IMR-90 (cell line): ENCODE measurements around the gene RNH1. TPM values are rescaled to one million over a fixed set of nuclear protein-coding genes. Genes with fewer than 3 reads are reported as not detected.

Experiments
- ATAC-seq: fragments of 200-7000 bp; cut with Tn5 transposase; 2 replicates; pipeline ENCODE4 v1.9.1; 2020; ENCODE audit warnings: low read depth, mild to moderate bottlenecking, moderate library complexity
- BruUV-seq: library from RNA; stranded (reverse); fragments of 400-500 nt; replicated peaks from 2 replicates; lab custom pipeline; 2021; lab: Mats Ljungman, UMichigan
- CTCF ChIA-PET: fragments of 300-600 bp; formaldehyde crosslinking; extraction: SDS; loops from one replicate; lab custom pipeline; 2021; ENCODE audit warnings: antibody characterized with exemption; lab: Yijun Ruan, JAX
- POLR2A ChIA-PET: fragments of 300-600 bp; sonication (Branson Sonifier 250); formaldehyde crosslinking; loops from one replicate; lab custom pipeline; 2022; ENCODE audit warnings: antibody characterized with exemption; ENCODE audit not compliant: unreplicated experiment; lab: Charles Lee
- DNase-seq: peaks from one replicate; pipeline ENCODE4 v3.0.0; 2013
- H2AFZ ChIP-seq: replicated peaks from 2 replicates; pipeline ENCODE3; 2013; ENCODE audit warnings: low read length, mild to moderate bottlenecking; ENCODE audit not compliant: poor library complexity
- H2AK5ac ChIP-seq: 2 replicates; pipeline ENCODE4 v1.6.1; 2013; ENCODE audit warnings: low read depth, low read length, inconsistent platforms
- H2AK9ac ChIP-seq: replicated peaks from 2 replicates; pipeline ENCODE3; 2013; ENCODE audit warnings: mild to moderate bottlenecking, low read depth, low read length, moderate library complexity; ENCODE audit not compliant: poor library complexity
- H2BK120ac ChIP-seq: 2 replicates; pipeline ENCODE4 v1.6.1; 2013; ENCODE audit warnings: low read depth, low read length, inconsistent platforms
- H2BK15ac ChIP-seq: 3 replicates; pipeline ENCODE4 v1.6.1; 2013; ENCODE audit warnings: low read depth, low read length, inconsistent platforms
- H2BK20ac ChIP-seq: 2 replicates; pipeline ENCODE4 v1.6.1; 2013; ENCODE audit warnings: low read depth, mild to moderate bottlenecking, inconsistent platforms, low read length, moderate library complexity
- H2BK5ac ChIP-seq: 2 replicates; pipeline ENCODE4 v1.6.1; 2013; ENCODE audit warnings: mild to moderate bottlenecking, low read depth, low read length, inconsistent platforms; ENCODE audit not compliant: poor library complexity, severe bottlenecking
- H3K14ac ChIP-seq: replicated peaks from 2 replicates; pipeline ENCODE4 v1.6.1; 2013; ENCODE audit warnings: low read depth, low read length, inconsistent platforms
- H3K18ac ChIP-seq: 2 replicates; pipeline ENCODE4 v1.6.1; 2013; ENCODE audit warnings: low read depth, low read length, control low read depth
- H3K23ac ChIP-seq: 2 replicates; pipeline ENCODE4 v1.6.1; 2013; ENCODE audit warnings: low read depth, low read length, inconsistent platforms
- H3K27ac ChIP-seq: 2 replicates; pipeline ENCODE4 v1.5.1; 2013; ENCODE audit warnings: mild to moderate bottlenecking, control low read depth, low read length; ENCODE audit not compliant: insufficient read depth
- H3K27me3 ChIP-seq: 2 replicates; pipeline ENCODE4 v1.6.1; 2013; ENCODE audit warnings: low read length; ENCODE audit not compliant: control insufficient read depth, insufficient read depth
- H3K36me3 ChIP-seq: 2 replicates; pipeline ENCODE4 v1.6.1; 2013; ENCODE audit warnings: low read length, mixed read lengths; ENCODE audit not compliant: control insufficient read depth, insufficient read depth
- H3K4ac ChIP-seq: 2 replicates; pipeline ENCODE4 v1.6.1; 2013; ENCODE audit warnings: low read depth, low read length, inconsistent platforms
- H3K4me1 ChIP-seq: 2 replicates; pipeline ENCODE4 v1.6.1; 2013; ENCODE audit warnings: low read length, mixed read lengths; ENCODE audit not compliant: control insufficient read depth, insufficient read depth
- H3K4me2 ChIP-seq: 2 replicates; pipeline ENCODE4 v1.6.1; 2013; ENCODE audit warnings: low read depth, mild to moderate bottlenecking, control low read depth, low read length, moderate library complexity
- H3K4me3 ChIP-seq: 2 replicates; pipeline ENCODE4 v1.5.1; 2013; ENCODE audit warnings: low read depth, mild to moderate bottlenecking, control low read depth, low read length, moderate library complexity; ENCODE audit not compliant: insufficient read depth
- H3K56ac ChIP-seq: 2 replicates; pipeline ENCODE4 v1.6.1; 2013; ENCODE audit warnings: low read length, inconsistent platforms; ENCODE audit not compliant: insufficient read depth; ENCODE audit errors: extremely low read depth
- H3K79me1 ChIP-seq, 2 experiments: 2 replicates each; pipeline ENCODE4 v1.6.1; 2013; ENCODE audit warnings: low read length in 2 of 2, inconsistent platforms in 1 of 2, low read depth in 1 of 2
- H3K9ac ChIP-seq: 2 replicates; pipeline ENCODE4 v1.6.1; 2013; ENCODE audit warnings: low read depth, low read length, control low read depth
- H3K9me1 ChIP-seq: 2 replicates; pipeline ENCODE4 v1.6.1; 2013; ENCODE audit warnings: low read length, inconsistent platforms; ENCODE audit not compliant: insufficient read depth
- H3K9me3 ChIP-seq: 2 replicates; pipeline ENCODE4 v1.6.1; 2013; ENCODE audit warnings: low read length; ENCODE audit not compliant: control insufficient read depth, insufficient read depth
- H4K20me1 ChIP-seq: 2 replicates; pipeline ENCODE4 v1.6.1; 2013; ENCODE audit warnings: low read length, inconsistent platforms; ENCODE audit not compliant: insufficient read depth
- H4K5ac ChIP-seq: 2 replicates; pipeline ENCODE4 v1.6.1; 2013; ENCODE audit warnings: mild to moderate bottlenecking, low read depth, low read length, control low read depth
- H4K8ac ChIP-seq, 2 experiments: 2 replicates each; pipeline ENCODE4 v1.6.1; 2013; ENCODE audit warnings: low read depth in 2 of 2, low read length in 2 of 2, control low read depth in 1 of 2, inconsistent platforms in 1 of 2
- H4K91ac ChIP-seq: 2 replicates; pipeline ENCODE4 v1.6.1; 2013; ENCODE audit warnings: low read depth, low read length, inconsistent platforms; ENCODE audit not compliant: insufficient read depth
- SMC3 ChIP-seq: fragments of 150-350 bp; IDR thresholded peaks from 2 replicates; pipeline ENCODE4 v1.6.1; 2016; ENCODE audit warnings: low read depth, mild to moderate bottlenecking, antibody characterized with exemption, low read length, moderate library complexity
- WGBS, 2 experiments: methylation state at CpG; one replicate each; pipeline versions ENCODE4 v1.1.5 to v1.1.7; 2013; ENCODE audit warnings: missing lambda C conversion rate in 2 of 2; ENCODE audit not compliant: insufficient read length in 1 of 2; ENCODE audit errors: extremely low coverage in 2 of 2; 5-methylcytosine and 5-hydroxymethylcytosine counted together
- dilution Hi-C: fragments of 300-500 bp; cut with HindIII; formaldehyde crosslinking; loops from one replicate; pipeline ENCODE4 v1.14.3; 2018; ENCODE audit warnings: low sequenced_read_pairs; ENCODE audit not compliant: unreplicated experiment
- in situ Hi-C: fragments of 300-500 bp; cut with MboI; formaldehyde crosslinking; loops from 3 replicates; pipeline ENCODE4 v1.14.3; 2019; ENCODE audit warnings: low sequenced_read_pairs, inconsistent platforms, mixed read lengths
- intact Hi-C: fragments of 100-400 bp; cut with micrococcal nuclease; formaldehyde crosslinking; loops from 2 replicates; pipeline ENCODE4 v1.10.0; 2022
- polyA plus RNA-seq, 3 experiments: library from polyadenylated mRNA; depleted of rRNA; stranded (reverse); fragments of >200 nt; gene quantifications; 2 replicates each; pipeline ENCODE4 v1.2.3, GENCODE V29; 2012; ENCODE audit warnings: low replicate concordance in 1 of 3
- total RNA-seq: library from RNA; depleted of rRNA; stranded (reverse); fragments of >200 nt; gene quantifications from 2 replicates; pipeline ENCODE4 v1.2.3, GENCODE V29; 2012

Gene RNH1
- total and polyA plus RNA-seq, 2 of the 4 experiments (the other 2 are of a cell fraction) = 138 to 247 TPM

DNA sequence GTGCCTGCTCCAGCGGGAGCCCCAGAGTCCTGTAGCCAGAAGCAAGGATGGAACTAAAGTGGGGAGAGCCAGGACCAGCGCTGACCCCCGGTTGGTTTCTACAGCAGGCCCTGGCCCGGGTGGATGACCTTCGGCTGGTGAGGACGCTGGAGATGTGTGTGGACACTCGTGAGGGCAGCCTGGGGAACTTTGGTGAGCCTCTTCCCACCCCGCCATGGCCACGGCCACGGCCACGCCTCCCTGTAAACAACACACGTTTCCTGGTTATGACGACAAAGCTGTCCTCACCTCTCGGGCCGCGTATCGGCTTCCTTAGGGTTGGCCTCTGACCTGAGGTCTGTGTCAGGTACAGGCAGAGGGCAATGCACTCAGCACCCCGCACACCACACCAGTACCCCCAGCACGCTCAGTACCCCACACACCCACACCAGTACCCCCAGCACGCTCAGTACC lies 34.4 kb upstream of the RNH1 start:
- 91% methylated on average over 6 of the region's 20 CpGs; no CpG with 5 or more reads in 1 of the 2 experiments for WGBS, 2 experiments
- no peak for DNase-seq
- in situ Hi-C loops = no loop called here

More for the DNA sequence above, 34.4 kb upstream of the RNH1 start:
- dilution Hi-C loops (no loop called here), intact Hi-C loops (no loop called here)
- H3K9me3 ChIP-seq = no peaks in the 10 kb centered on the region
- BruUV-seq = no TSS peak
- H3K36me3 ChIP-seq = peaks cover 1% of the 10 kb centered on the region; the same call in 1 of the 2 replicates
- no peak overlapping the region for H2BK20ac ChIP-seq
- H3K14ac ChIP-seq = no peak overlapping the region
- H3K4me3 ChIP-seq = no peak overlapping the region
- H3K23ac ChIP-seq = no peak overlapping the region
- H3K4me2 ChIP-seq = no peak overlapping the region
- H4K8ac ChIP-seq = no peak overlapping the region
- peaks cover 10% of the 10 kb centered on the region for H3K4me1 ChIP-seq
- TF ChIP-seq SMC3 = no peak
- no peak for ATAC-seq
- no peaks in the 10 kb centered on the region for H4K20me1 ChIP-seq
- ChIA-PET CTCF (no interaction called here), POLR2A (no interaction called here)
- H3K18ac ChIP-seq = no peak overlapping the region
- H2AFZ ChIP-seq = no peak overlapping the region
- peaks cover 0 to 3% of the 10 kb centered on the region in 2 experiments; a peak in 1 of 4 replicates for H3K79me1 ChIP-seq
- no peak overlapping the region for H4K5ac ChIP-seq
- no peak overlapping the region for H3K56ac ChIP-seq
- 0 out of 2 replicates have a peak, but pooled peaks cover 3% of the 10 kb centered on the region for H3K9me1 ChIP-seq
- H3K27me3 ChIP-seq = no peaks in the 10 kb centered on the region
- no peak overlapping the region for H2BK120ac ChIP-seq
- H2AK5ac ChIP-seq = no peak overlapping the region
- no peak overlapping the region for H2AK9ac ChIP-seq
- no peak overlapping the region for H3K4ac ChIP-seq
- H2BK15ac ChIP-seq = no peak overlapping the region
- no peak overlapping the region for H2BK5ac ChIP-seq
- no peak overlapping the region for H3K9ac ChIP-seq
- no peak overlapping the region for H4K91ac ChIP-seq
- no peak overlapping the region for H3K27ac ChIP-seq
